ENCODE measurements around the gene GPR65. TPM values are rescaled to one million over a fixed set of nuclear protein-coding genes. Genes with fewer than 3 reads are reported as not detected.

Gene GPR65
- total and polyA plus RNA-seq, 9 of the 15 experiments (the other 6 are each of a cell fraction or from before 2014, with no cell fraction given) = 0.03 to 0.11 (median 0.04) TPM; not detected in 6

DNA sequence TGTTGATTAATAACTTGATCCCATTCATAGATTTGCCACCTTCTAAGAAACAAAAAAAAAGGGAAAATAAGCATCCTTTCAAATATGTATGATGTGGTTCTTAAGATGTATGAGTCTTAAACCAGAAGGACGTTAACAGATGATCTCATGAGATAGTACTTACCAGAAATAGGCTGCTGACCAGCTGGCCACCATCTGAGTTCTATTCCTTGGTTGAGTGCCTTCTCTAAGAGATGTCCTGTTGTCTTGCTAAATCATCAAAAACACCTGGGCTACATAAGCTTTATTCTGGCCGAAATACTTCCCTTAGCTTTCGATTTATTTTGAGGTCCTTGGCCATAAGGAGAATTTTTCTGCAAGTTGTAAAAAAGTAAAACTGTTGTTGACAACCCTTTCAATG is 55.6 kb downstream of the GPR65 start:
- peak overlapping the region; percentile 18; the same call in 1 of the 2 replicates for H3K4me2 ChIP-seq (ENCODE audit: insufficient read depth, low read length)
- H3K36me3 ChIP-seq (ENCODE audit: control insufficient read depth, insufficient read depth, low read length) = no peaks in the 10 kb centered on the region
- H3K27me3 ChIP-seq (ENCODE audit: control insufficient read depth in 2 of 2, insufficient read depth in 2 of 2, low read length in 2 of 2) = no peaks in the 10 kb centered on the region
- in situ Hi-C loops (cut with MboI) (no loop called here), intact Hi-C loops (cut with micrococcal nuclease) (no loop called here)
- H3K27ac ChIP-seq (ENCODE audit: extremely low read depth, low read depth, low read length) = no peak overlapping the region
- peak overlapping the region; percentile 63; the same call in 1 of the 2 replicates for H2AFZ ChIP-seq (ENCODE audit: low read depth, low read length)
- FAIRE-seq = no peak
- ChIA-PET CTCF (ENCODE audit: low intra/inter-chr PET ratio) (no interaction called here), POLR2A (no interaction called here)
- BruUV-seq (replicated peaks) = no TSS peak
- H3K4me3 ChIP-seq = no peak overlapping the region
- no peaks in the 10 kb centered on the region for H3K79me2 ChIP-seq (ENCODE audit: control insufficient read depth, insufficient read depth, low read length)
- H4K20me1 ChIP-seq (replicated peaks; ENCODE audit: control insufficient read depth, insufficient read depth, low read length) = no peaks in the 10 kb centered on the region
- H3K9ac ChIP-seq (ENCODE audit: insufficient read depth in 1 of 2, low read depth in 2 of 2, low read length in 2 of 2) = no peak overlapping the region
- H3K9me1 ChIP-seq (ENCODE audit: control insufficient read depth, insufficient read depth, low read length) = no peaks in the 10 kb centered on the region
- WGBS (ENCODE audit: insufficient coverage, low coverage, missing lambda C conversion rate) = 4% methylated on average over 3 of the region's 3 CpGs
- ATAC-seq = no peak
- no peaks in the 10 kb centered on the region for H3K9me3 ChIP-seq (replicated peaks; ENCODE audit: control insufficient read depth, insufficient read depth, low read depth, low read length)
- no peaks in the 10 kb centered on the region; a peak in 1 of 5 replicates for H3K4me1 ChIP-seq (replicated peaks in 1 of 2; ENCODE audit: control insufficient read depth in 2 of 2, insufficient read depth in 2 of 2, low read length in 2 of 2)
- TF ChIP-seq ARNT (IDR thresholded peaks at IDR 0.05) = no peak
- no peak for TF ChIP-seq CREM (IDR thresholded peaks at IDR 0.05; ENCODE audit: low read depth)
- TF ChIP-seq KHSRP (IDR thresholded peaks at IDR 0.05) = no peak
- no peak for TF ChIP-seq KLF16 (IDR thresholded peaks at IDR 0.05)
- TF ChIP-seq, protein P1, sequence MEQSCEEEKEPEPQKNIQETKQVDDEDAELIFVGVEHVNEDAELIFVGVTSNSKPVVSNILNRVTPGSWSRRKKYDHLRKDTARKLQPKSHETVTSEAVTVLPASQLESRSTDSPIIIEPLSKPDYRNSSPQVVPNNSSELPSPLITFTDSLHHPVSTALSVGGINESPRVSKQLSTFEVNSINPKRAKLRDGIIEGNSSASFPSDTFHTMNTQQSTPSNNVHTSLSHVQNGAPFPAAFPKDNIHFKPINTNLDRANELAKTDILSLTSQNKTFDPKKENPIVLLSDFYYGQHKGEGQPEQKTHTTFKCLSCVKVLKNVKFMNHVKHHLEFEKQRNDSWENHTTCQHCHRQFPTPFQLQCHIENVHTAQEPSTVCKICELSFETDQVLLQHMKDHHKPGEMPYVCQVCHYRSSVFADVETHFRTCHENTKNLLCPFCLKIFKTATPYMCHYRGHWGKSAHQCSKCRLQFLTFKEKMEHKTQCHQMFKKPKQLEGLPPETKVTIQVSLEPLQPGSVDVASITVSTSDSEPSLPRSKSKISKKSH (CRISPR knock-in tag; IDR thresholded peaks at IDR 0.05) = no peak
- TF ChIP-seq NR2C1 (IDR thresholded peaks at IDR 0.05) = no peak
- TF ChIP-seq NR2C1 (tag; IDR thresholded peaks at IDR 0.05) = no peak
- TF ChIP-seq, protein P2, sequence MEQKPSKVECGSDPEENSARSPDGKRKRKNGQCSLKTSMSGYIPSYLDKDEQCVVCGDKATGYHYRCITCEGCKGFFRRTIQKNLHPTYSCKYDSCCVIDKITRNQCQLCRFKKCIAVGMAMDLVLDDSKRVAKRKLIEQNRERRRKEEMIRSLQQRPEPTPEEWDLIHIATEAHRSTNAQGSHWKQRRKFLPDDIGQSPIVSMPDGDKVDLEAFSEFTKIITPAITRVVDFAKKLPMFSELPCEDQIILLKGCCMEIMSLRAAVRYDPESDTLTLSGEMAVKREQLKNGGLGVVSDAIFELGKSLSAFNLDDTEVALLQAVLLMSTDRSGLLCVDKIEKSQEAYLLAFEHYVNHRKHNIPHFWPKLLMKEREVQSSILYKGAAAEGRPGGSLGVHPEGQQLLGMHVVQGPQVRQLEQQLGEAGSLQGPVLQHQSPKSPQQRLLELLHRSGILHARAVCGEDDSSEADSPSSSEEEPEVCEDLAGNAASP (IDR thresholded peaks at IDR 0.05) = no peak
- TF ChIP-seq CEBPB (tag; IDR thresholded peaks at IDR 0.05) = no peak
- TF ChIP-seq, protein P3, sequence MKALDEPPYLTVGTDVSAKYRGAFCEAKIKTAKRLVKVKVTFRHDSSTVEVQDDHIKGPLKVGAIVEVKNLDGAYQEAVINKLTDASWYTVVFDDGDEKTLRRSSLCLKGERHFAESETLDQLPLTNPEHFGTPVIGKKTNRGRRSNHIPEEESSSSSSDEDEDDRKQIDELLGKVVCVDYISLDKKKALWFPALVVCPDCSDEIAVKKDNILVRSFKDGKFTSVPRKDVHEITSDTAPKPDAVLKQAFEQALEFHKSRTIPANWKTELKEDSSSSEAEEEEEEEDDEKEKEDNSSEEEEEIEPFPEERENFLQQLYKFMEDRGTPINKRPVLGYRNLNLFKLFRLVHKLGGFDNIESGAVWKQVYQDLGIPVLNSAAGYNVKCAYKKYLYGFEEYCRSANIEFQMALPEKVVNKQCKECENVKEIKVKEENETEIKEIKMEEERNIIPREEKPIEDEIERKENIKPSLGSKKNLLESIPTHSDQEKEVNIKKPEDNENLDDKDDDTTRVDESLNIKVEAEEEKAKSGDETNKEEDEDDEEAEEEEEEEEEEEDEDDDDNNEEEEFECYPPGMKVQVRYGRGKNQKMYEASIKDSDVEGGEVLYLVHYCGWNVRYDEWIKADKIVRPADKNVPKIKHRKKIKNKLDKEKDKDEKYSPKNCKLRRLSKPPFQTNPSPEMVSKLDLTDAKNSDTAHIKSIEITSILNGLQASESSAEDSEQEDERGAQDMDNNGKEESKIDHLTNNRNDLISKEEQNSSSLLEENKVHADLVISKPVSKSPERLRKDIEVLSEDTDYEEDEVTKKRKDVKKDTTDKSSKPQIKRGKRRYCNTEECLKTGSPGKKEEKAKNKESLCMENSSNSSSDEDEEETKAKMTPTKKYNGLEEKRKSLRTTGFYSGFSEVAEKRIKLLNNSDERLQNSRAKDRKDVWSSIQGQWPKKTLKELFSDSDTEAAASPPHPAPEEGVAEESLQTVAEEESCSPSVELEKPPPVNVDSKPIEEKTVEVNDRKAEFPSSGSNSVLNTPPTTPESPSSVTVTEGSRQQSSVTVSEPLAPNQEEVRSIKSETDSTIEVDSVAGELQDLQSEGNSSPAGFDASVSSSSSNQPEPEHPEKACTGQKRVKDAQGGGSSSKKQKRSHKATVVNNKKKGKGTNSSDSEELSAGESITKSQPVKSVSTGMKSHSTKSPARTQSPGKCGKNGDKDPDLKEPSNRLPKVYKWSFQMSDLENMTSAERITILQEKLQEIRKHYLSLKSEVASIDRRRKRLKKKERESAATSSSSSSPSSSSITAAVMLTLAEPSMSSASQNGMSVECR (CRISPR knock-in tag; IDR thresholded peaks at IDR 0.05) = no peak
- no peak for TF ChIP-seq SIRT6 (IDR thresholded peaks at IDR 0.05; ENCODE audit: low read depth, low read length)
- no peak for TF ChIP-seq ASH1L (IDR thresholded peaks at IDR 0.05; ENCODE audit: borderline replicate concordance, low read depth, partially characterized antibody)
- no peak for TF ChIP-seq FOXK2 (conservative IDR thresholded peaks at IDR 0.05 in 1 of 2, IDR thresholded peaks at IDR 0.05 in 1 of 2; ENCODE audit: low read depth in 2 of 2)
- DNase-seq (ENCODE audit: extremely low read depth in 1 of 4, low spot score in 3 of 4) = no peak

Measured in K562 (cell line).